GM18499 (cell line): ENCODE measurements around the gene NTN3.
"Not testable (repeated sequence)": the region's sequence is repeated elsewhere in the genome, so short reads cannot be mapped to it uniquely, and the experiment has no call there.

ENCODE experiments used
- ATAC-seq: cut with Tn5 transposase; IDR thresholded peaks from one replicate; pipeline ENCODE4 v1.9.1; 2021; ENCODE audit warnings: moderate number of reproducible peaks; ENCODE audit not compliant: insufficient read depth, unreplicated experiment

NTN3 gene

DNA sequence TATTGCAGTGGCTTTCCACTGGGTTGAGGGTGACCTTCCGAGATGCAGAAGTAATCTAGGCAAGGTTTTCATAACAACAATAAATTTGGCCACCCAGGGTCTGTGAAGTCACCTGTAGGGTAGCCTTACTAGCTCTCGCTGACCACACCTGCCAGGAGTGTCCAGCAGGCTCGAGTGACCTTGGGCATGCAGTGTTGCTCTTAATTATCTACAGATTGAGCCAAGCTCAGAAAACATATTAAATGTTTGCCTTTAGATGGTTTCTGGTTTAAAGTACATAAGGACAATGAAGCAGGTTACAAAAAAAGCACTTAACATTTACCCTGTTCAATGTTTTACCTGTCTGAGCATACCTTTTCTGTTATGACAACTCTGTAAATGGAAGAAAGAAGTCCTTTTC, 5.6 kb downstream of the NTN3 start:
- no peak for ATAC-seq

DNA sequence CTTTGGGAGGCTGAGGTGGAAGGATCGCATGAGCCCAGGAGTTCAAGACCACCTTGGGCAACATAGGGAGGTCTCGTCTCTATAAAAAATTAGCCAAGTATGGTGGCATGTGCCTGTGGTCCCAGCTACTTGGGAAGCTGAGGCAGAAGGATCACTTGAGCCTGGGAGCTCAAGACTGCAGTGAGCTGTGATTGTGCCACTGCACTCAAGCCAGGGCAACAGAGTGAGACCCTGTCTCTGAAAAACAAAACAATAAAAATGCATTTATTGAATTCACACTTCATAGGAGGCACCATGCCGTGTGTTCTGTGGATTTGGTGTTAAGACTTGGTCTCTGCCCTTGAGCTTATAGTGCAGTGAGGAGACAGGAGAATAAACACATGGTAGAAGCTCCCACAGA, 6.2 kb downstream of the NTN3 start:
- ATAC-seq, result no peak

GRCh38 chr16:2478279-2478678, 7.2 kb downstream of the NTN3 start:
- ATAC-seq, result no peak

DNA sequence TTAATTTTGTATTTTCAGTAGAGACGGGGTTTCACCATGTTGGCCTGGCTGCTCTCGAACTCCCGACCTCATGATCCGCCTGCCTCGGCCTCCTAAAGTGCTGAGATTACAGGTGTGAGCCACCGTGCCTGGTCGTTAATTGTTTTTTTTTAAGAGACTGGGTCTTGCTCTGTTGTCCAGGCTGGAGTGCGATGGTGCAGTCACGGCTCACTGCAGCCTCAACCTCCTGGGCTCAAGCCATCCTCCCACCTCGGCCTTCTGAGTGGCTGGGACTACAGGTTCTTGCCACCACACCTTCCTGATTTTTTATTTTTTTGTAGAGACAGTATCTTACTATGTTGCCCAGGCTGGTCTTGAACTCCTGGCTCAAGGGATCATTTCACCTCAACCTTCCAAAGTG, 8.9 kb downstream of the NTN3 start:
- ATAC-seq, result not testable (repeated sequence)

- ATAC-seq, result no peak
Observed at GRCh38 chr16:2480948-2481347, 9.9 kb downstream of the NTN3 start.

GRCh38 chr16:2481676-2482075, 10.6 kb downstream of the NTN3 start:
- no peak for ATAC-seq

- ATAC-seq, result no peak
Observed at GRCh38 chr16:2482249-2482648, 11.2 kb downstream of the NTN3 start.

GRCh38 chr16:2482708-2483534, 11.8 kb downstream of the NTN3 start:
- ATAC-seq, result no peak

DNA sequence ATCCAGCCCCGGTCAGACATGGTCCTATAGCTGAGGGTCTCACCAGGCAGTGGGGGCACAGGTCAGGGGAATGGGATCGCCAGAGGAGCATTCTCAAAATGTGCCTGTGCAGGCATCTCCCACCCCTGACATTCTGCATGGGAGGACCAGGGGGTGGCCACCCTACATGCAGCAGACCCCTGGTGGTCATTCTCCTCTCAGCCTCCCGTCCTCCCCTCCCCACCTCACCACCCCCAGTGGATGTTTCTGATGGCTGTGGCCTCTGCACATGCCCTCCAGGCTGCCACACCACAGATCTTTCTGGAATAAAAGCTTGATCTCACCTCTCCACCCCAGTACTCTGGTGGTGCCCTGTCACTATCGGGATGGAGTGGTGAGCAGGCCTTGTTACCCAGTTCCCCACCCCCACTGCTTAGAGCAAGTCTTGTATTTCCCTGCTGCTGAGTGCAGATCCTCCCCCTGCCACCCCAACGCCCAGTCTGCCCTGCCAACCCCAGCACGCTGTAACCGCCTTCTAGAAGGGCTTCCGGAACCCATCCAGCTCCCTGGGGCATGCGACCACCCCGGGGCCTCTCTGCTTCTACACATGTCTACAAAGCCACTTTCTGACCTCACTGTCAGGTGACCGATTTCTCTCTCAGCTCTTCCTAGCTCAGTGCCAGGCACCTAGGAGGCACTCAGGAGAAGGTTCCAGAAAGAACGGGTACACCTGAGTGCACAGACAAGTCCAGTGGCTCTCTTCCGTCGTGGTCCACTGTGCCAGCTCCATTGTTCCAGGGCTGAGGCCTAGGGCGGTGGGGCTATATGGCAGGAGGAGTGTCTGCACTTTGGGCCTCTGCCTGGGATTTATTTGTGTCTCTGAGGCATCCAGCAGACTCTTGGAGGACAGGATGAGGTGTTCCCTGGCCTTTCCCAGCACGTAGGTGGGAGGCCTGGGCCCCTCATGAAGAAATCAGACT, 13.1 kb downstream of the NTN3 start:
- ATAC-seq, result no peak

DNA sequence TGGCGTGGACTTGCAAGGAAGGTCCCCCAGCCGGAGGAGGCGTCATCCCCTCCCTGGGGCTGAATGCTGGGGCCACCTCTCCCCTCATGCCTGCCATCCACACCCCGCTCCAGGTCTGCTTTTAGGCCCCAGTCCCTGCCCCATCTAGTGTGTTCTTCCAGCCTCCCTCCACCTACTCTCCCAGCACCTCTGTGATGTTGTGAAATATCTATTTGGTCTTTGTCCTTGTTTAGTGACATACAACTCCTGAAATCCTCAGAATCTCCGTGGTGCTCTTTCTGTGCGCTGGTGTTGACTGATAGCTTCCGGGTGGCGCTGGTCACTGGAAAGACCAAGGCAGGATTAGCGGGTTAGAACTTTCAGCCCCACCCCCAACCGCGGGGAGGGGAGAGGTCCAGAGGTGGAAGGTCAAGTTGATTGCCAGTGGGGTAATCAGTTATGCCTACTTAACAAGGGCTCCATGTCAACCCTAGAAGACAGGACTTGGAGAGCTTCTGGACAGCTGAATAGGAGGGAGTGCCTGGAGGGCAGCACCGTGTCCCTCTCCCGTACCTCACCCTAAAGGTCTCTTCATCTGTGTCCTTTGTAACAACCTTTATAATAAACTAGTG, 13.9 kb downstream of the NTN3 start:
- ATAC-seq, result no peak

- ATAC-seq, result no peak
Observed at GRCh38 chr16:2485811-2486507, 14.9 kb downstream of the NTN3 start.

- no peak for ATAC-seq
Observed at GRCh38 chr16:2486645-2487516, 15.8 kb downstream of the NTN3 start.

DNA sequence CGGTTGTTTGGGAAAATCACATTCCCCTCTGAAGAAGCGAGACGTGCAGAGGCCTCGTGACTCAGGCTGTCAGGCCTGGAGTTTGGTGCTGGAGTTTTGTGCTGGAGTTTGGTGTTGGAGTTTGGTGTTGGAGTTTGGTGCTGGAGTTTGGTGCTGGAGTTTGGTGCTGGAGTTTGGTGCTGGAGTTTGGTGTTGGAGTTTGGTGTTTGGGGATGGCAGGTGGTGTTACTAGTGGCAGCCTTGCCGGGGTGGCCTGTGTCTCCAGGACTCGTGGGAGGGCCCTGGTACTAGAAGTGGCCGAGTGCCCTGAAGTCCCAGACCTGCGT, 16.4 kb downstream of the NTN3 start:
- ATAC-seq, result no peak

GRCh38 chr16:2487903-2488531, 16.9 kb downstream of the NTN3 start:
- ATAC-seq, result no peak

DNA sequence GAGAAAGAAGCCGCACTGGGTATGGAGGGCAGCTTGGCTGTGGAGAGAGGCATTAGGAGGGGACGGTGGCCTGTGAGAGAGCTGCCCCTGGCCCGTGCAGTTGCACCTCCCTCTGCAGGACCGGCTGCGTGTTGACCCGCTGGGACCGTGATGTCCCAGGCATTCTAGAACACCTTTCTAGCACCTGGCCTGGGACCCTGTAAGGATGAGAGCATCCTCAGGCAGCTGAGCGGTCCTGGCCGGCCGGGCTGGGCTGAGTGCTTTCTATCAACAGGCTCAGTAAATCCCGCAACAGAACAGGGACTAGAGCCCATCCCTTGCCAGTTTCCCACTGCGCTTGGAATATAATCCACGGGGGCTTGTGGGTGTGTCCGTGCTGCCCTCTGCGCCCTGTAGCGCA, 18.5 kb downstream of the NTN3 start:
- no peak for ATAC-seq

- no peak for ATAC-seq
Observed at GRCh38 chr16:2490190-2491105, 19.4 kb downstream of the NTN3 start.

DNA sequence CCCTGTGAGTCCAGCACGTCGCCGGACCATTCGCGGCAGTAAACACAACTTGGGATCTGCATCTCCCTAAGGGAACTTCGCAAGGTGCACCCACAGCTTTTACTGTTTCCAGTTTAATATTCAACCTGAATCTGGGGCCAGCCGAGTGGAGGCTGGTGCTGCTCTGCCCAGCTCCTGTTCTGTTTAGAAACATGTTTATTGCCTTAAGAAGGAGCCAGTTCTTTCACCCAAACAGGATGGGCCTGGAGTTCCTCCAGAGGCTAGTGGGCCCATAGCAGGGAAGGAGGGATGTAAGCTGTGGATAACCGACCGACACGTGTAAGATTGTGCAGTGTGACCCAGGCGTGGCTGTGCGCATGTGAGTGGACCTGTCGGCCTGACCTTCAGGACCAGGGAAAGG, 21.2 kb downstream of the NTN3 start:
- ATAC-seq, result no peak

DNA sequence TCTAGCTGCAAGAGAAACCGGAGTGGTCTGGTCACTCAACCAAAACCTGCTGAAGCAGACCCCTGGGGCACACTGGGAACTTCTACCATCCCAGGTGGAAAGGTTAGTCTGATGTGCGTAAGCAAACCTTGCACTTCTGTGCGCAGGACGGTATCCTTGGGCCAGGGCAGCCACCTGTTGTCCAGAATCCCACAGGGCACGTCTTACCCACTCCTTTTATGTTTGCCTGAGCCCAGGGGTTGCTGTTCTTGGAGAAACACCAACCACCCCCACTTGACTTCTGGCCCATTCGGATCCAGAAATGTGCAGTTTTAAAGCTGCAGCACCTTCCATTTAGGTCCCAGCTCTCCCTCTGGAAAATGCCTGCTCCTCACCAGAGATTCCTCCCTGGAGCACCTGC, 22.5 kb downstream of the NTN3 start:
- ATAC-seq, result no peak
